ENCODE results near the gene MAMLD1. TPM values are rescaled to one million over a fixed set of nuclear protein-coding genes. Genes with fewer than 3 reads are reported as not detected.

Gene MAMLD1
- total and polyA plus RNA-seq, 9 of the 15 experiments (the other 6 are each of a cell fraction or from before 2014, with no cell fraction given), result 0.12 to 0.18 TPM; not detected in 7

DNA sequence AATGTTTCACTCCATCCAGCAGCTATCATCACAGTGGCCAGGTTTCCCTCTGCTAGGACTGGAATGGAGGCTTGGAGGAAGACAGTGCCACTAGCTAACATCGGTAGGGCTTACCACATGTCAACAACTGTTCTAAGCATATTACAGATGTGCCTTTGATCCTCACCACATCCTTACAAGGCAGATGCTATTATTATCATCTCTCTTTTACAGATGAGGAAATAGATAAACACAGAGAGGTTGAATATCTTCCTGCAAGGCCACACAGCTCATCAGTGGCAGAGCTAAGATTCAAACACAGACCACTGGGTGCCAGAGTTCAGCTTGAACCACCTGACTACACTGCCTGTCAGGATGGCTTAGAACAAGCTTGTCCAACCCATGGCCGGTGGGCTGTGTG lies 47.4 kb downstream of the MAMLD1 start:
- no peak for DNase-seq (ENCODE audit: extremely low read depth in 1 of 4, low spot score in 3 of 4)
- H3K79me2 ChIP-seq (ENCODE audit: control insufficient read depth, insufficient read depth, low read length), result no peaks in the 10 kb centered on the region
- no peaks in the 10 kb centered on the region for H3K36me3 ChIP-seq (ENCODE audit: control insufficient read depth, insufficient read depth, low read length)
- BruUV-seq (replicated peaks), result no TSS peak
- no peak for ATAC-seq
- H3K9ac ChIP-seq (ENCODE audit: insufficient read depth in 1 of 2, low read depth in 2 of 2, low read length in 2 of 2), result no peak overlapping the region
- no peaks in the 10 kb centered on the region for H3K4me1 ChIP-seq (replicated peaks in 1 of 2; ENCODE audit: control insufficient read depth in 2 of 2, insufficient read depth in 2 of 2, low read length in 2 of 2)
- H3K9me3 ChIP-seq (replicated peaks; ENCODE audit: control insufficient read depth, insufficient read depth, low read depth, low read length), result no peaks in the 10 kb centered on the region
- H4K20me1 ChIP-seq (replicated peaks; ENCODE audit: control insufficient read depth, insufficient read depth, low read length), result 0 out of 2 replicates have a peak, but pooled peaks cover 3% of the 10 kb centered on the region
- H3K27me3 ChIP-seq (ENCODE audit: control insufficient read depth in 2 of 2, insufficient read depth in 2 of 2, low read length in 2 of 2), result no peaks in the 10 kb centered on the region; a peak in 1 of 5 replicates
- intact Hi-C loops (cut with micrococcal nuclease), result no loop called here
- POLR2A ChIA-PET, result no interaction called here
- no peak overlapping the region for H3K4me2 ChIP-seq (ENCODE audit: insufficient read depth, low read length)
- WGBS (ENCODE audit: insufficient coverage, low coverage, missing lambda C conversion rate), result 0% methylated on average over 2 of the region's 2 CpGs
- CTCF ChIA-PET (ENCODE audit: low intra/inter-chr PET ratio), result no interaction called here
- no peak overlapping the region for H3K27ac ChIP-seq (ENCODE audit: extremely low read depth, low read depth, low read length)
- H3K9me1 ChIP-seq (ENCODE audit: control insufficient read depth, insufficient read depth, low read length), result no peaks in the 10 kb centered on the region
- no peak for FAIRE-seq
- in situ Hi-C loops (cut with MboI), result no loop called here
- H2AFZ ChIP-seq (ENCODE audit: low read depth, low read length), result no peak overlapping the region
- no peak overlapping the region for H3K4me3 ChIP-seq
- TF ChIP-seq, protein P1, sequence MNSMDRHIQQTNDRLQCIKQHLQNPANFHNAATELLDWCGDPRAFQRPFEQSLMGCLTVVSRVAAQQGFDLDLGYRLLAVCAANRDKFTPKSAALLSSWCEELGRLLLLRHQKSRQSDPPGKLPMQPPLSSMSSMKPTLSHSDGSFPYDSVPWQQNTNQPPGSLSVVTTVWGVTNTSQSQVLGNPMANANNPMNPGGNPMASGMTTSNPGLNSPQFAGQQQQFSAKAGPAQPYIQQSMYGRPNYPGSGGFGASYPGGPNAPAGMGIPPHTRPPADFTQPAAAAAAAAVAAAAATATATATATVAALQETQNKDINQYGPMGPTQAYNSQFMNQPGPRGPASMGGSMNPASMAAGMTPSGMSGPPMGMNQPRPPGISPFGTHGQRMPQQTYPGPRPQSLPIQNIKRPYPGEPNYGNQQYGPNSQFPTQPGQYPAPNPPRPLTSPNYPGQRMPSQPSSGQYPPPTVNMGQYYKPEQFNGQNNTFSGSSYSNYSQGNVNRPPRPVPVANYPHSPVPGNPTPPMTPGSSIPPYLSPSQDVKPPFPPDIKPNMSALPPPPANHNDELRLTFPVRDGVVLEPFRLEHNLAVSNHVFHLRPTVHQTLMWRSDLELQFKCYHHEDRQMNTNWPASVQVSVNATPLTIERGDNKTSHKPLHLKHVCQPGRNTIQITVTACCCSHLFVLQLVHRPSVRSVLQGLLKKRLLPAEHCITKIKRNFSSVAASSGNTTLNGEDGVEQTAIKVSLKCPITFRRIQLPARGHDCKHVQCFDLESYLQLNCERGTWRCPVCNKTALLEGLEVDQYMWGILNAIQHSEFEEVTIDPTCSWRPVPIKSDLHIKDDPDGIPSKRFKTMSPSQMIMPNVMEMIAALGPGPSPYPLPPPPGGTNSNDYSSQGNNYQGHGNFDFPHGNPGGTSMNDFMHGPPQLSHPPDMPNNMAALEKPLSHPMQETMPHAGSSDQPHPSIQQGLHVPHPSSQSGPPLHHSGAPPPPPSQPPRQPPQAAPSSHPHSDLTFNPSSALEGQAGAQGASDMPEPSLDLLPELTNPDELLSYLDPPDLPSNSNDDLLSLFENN (IDR thresholded peaks at IDR 0.05; ENCODE audit: low read depth in 2 of 2, low read length in 2 of 2), result no peak
- TF ChIP-seq KLF6 (CRISPR knock-in tag; IDR thresholded peaks at IDR 0.05; ENCODE audit: borderline replicate concordance), result no peak
- TF ChIP-seq POLR2G (IDR thresholded peaks at IDR 0.05; ENCODE audit: low read depth, low read length), result no peak
- TF ChIP-seq NCOA4 (IDR thresholded peaks at IDR 0.05; ENCODE audit: partially characterized antibody), result no peak
- TF ChIP-seq GABPB1 (CRISPR knock-in tag; IDR thresholded peaks at IDR 0.05), result no peak
- no peak for TF ChIP-seq GTF2E2 (tag; IDR thresholded peaks at IDR 0.05)
- TF ChIP-seq, protein P2, sequence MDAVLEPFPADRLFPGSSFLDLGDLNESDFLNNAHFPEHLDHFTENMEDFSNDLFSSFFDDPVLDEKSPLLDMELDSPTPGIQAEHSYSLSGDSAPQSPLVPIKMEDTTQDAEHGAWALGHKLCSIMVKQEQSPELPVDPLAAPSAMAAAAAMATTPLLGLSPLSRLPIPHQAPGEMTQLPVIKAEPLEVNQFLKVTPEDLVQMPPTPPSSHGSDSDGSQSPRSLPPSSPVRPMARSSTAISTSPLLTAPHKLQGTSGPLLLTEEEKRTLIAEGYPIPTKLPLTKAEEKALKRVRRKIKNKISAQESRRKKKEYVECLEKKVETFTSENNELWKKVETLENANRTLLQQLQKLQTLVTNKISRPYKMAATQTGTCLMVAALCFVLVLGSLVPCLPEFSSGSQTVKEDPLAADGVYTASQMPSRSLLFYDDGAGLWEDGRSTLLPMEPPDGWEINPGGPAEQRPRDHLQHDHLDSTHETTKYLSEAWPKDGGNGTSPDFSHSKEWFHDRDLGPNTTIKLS (IDR thresholded peaks at IDR 0.05; ENCODE audit: borderline replicate concordance, low read depth), result no peak
- TF ChIP-seq ZC3H4 (CRISPR knock-in tag; IDR thresholded peaks at IDR 0.05; ENCODE audit: borderline replicate concordance), result no peak
- TF ChIP-seq, protein P3, sequence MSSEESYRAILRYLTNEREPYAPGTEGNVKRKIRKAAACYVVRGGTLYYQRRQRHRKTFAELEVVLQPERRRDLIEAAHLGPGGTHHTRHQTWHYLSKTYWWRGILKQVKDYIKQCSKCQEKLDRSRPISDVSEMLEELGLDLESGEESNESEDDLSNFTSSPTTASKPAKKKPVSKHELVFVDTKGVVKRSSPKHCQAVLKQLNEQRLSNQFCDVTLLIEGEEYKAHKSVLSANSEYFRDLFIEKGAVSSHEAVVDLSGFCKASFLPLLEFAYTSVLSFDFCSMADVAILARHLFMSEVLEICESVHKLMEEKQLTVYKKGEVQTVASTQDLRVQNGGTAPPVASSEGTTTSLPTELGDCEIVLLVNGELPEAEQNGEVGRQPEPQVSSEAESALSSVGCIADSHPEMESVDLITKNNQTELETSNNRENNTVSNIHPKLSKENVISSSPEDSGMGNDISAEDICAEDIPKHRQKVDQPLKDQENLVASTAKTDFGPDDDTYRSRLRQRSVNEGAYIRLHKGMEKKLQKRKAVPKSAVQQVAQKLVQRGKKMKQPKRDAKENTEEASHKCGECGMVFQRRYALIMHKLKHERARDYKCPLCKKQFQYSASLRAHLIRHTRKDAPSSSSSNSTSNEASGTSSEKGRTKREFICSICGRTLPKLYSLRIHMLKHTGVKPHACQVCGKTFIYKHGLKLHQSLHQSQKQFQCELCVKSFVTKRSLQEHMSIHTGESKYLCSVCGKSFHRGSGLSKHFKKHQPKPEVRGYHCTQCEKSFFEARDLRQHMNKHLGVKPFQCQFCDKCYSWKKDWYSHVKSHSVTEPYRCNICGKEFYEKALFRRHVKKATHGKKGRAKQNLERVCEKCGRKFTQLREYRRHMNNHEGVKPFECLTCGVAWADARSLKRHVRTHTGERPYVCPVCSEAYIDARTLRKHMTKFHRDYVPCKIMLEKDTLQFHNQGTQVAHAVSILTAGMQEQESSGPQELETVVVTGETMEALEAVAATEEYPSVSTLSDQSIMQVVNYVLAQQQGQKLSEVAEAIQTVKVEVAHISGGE (CRISPR knock-in tag; IDR thresholded peaks at IDR 0.05), result no peak
- TF ChIP-seq, protein P4, sequence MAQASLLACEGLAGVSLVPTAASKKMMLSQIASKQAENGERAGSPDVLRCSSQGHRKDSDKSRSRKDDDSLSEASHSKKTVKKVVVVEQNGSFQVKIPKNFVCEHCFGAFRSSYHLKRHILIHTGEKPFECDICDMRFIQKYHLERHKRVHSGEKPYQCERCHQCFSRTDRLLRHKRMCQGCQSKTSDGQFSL (CRISPR knock-in tag; IDR thresholded peaks at IDR 0.05), result no peak
- TF ChIP-seq, protein P4 (tag; IDR thresholded peaks at IDR 0.05), result no peak
- no peak for TF ChIP-seq NR4A1 (CRISPR knock-in tag; IDR thresholded peaks at IDR 0.05)
- TF ChIP-seq NR4A1 (tag; IDR thresholded peaks at IDR 0.05), result no peak

Measured in K562 (cell line).